Measurements from ENCODE around the gene SLC6A7. TPM values are rescaled to one million over a fixed set of nuclear protein-coding genes. Genes with fewer than 3 reads are reported as not detected.

The SLC6A7 gene
- total RNA-seq, 4 donors from 2014 or later, result not detected

DNA sequence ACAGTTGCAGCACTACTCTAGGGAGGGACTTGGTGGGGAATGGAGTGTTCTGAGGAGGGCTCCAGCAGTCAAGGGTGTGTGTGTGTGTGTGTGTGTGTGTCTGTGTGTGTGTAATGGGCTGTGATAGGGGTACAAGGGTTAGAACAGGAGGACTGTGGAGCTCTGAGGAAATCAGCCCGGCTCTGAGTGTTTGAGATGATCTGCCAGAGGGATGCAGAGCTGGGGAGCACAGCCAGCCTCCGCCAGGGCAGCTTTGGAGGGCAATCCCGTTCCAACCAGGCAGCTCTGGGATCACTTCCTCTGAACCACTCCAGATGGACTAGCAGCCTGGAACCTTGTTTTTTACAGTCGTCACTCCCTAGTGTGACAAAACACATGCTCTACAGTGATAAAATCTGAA lies 3.0 kb upstream of the SLC6A7 start:
- Histone ChIP-seq H3K9me3 (no peaks in the 10 kb centered on the region), H3K27ac (no peak overlapping the region), H3K4me3 (no peak overlapping the region), H3K4me1 (peaks cover 0 to 15% (median 6%) of the 10 kb centered on the region in 3 donors), H3K27me3 (peaks cover 39% of the 10 kb centered on the region), H3K36me3 (no peaks in the 10 kb centered on the region)
- no peak for ATAC-seq
- TF ChIP-seq, protein P1, sequence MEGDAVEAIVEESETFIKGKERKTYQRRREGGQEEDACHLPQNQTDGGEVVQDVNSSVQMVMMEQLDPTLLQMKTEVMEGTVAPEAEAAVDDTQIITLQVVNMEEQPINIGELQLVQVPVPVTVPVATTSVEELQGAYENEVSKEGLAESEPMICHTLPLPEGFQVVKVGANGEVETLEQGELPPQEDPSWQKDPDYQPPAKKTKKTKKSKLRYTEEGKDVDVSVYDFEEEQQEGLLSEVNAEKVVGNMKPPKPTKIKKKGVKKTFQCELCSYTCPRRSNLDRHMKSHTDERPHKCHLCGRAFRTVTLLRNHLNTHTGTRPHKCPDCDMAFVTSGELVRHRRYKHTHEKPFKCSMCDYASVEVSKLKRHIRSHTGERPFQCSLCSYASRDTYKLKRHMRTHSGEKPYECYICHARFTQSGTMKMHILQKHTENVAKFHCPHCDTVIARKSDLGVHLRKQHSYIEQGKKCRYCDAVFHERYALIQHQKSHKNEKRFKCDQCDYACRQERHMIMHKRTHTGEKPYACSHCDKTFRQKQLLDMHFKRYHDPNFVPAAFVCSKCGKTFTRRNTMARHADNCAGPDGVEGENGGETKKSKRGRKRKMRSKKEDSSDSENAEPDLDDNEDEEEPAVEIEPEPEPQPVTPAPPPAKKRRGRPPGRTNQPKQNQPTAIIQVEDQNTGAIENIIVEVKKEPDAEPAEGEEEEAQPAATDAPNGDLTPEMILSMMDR (IDR thresholded peaks at IDR 0.05), result no peak
- TF ChIP-seq POLR2AphosphoS5 (IDR thresholded peaks at IDR 0.05) (no peak), POLR2A (IDR thresholded peaks at IDR 0.05) (no peak), EP300 (IDR thresholded peaks at IDR 0.05) (no peak)
- 56 to 69% methylated on average over 3 to 4 of the region's 4 CpGs for WGBS, 2 donors (ENCODE audit: low coverage in 1 of 2)

DNA sequence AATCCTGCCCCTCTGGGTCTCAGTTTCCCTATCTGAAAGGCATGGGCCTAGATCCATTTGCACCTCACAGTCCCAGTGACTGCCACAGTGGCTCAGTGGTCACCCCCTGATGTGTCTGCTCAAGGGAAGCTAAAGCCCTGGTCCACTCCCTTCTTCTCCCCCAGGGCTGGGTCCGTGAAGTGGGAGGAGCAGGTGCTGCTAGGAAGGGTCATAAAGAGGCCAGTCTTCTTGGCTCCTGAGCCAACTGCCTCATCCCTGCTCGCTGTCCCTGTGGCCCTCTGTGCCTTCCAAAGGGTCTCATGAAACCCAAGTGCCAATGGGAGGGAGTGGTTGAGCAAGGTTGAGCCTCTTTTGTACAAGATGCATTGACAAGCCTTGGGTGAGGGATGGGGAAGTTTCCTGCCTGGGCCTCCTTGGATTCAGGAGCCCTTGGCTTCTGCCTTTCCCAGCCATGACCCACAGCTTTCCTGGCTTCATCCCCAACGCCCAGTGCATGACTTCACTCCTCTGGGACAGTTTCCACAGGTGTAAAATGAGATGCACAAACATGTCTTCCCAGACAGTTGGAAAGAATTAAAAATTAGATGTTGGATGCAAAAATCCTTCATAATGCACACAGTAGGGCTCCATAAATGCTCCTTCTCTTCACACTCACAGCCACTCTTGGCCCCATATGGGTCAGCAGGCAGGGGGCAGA lies 1.6 kb upstream of the SLC6A7 start:
- peaks cover 0 to 8% (median 6%) of the 10 kb centered on the region in 3 donors for H3K4me1 ChIP-seq
- H3K27ac ChIP-seq, result no peak overlapping the region
- ATAC-seq, result no peak
- no peak overlapping the region for H3K4me3 ChIP-seq
- WGBS, 2 donors (ENCODE audit: low coverage in 1 of 2), result 40% methylated on average over 1 of the region's 3 CpGs; no CpG with 5 or more reads in 1 of the 2 donors
- H3K36me3 ChIP-seq, result no peaks in the 10 kb centered on the region
- peaks cover 44% of the 10 kb centered on the region for H3K27me3 ChIP-seq
- no peaks in the 10 kb centered on the region for H3K9me3 ChIP-seq
- TF ChIP-seq, protein P1 (IDR thresholded peaks at IDR 0.05), result no peak
- TF ChIP-seq EP300 (IDR thresholded peaks at IDR 0.05) (no peak), POLR2AphosphoS5 (IDR thresholded peaks at IDR 0.05) (no peak), POLR2A (IDR thresholded peaks at IDR 0.05) (no peak)

GRCh38 chr5:150189326-150189725 lies 536 bp upstream of the SLC6A7 start:
- WGBS, 2 donors (ENCODE audit: low coverage in 1 of 2), result 58 to 75% methylated on average over 2 to 3 of the region's 3 CpGs
- H3K36me3 ChIP-seq, result no peaks in the 10 kb centered on the region

GRCh38 chr5:150190503-150190979 lies 679 bp downstream of the SLC6A7 start:
- TF ChIP-seq, protein P1 (IDR thresholded peaks at IDR 0.05), result no peak
- Histone ChIP-seq H3K4me3 (no peak overlapping the region), H3K4me1 (peaks cover 0 to 8% (median 6%) of the 10 kb centered on the region in 3 donors), H3K27ac (no peak overlapping the region), H3K27me3 (peaks cover 44% of the 10 kb centered on the region), H3K36me3 (no peaks in the 10 kb centered on the region), H3K9me3 (no peaks in the 10 kb centered on the region)
- ATAC-seq, result no peak
- no CpG with 5 or more reads among the region's 16 CpGs for WGBS, 2 donors (ENCODE audit: low coverage in 1 of 2)

More at GRCh38 chr5:150189326-150189725, 536 bp upstream of the SLC6A7 start:
- peaks cover 0 to 8% (median 6%) of the 10 kb centered on the region in 3 donors for H3K4me1 ChIP-seq
- H3K27me3 ChIP-seq, result peaks cover 44% of the 10 kb centered on the region
- no peak for TF ChIP-seq POLR2AphosphoS5 (IDR thresholded peaks at IDR 0.05)
- no peak for TF ChIP-seq POLR2A (IDR thresholded peaks at IDR 0.05)
- TF ChIP-seq, protein P1 (IDR thresholded peaks at IDR 0.05), result no peak
- no peak for TF ChIP-seq EP300 (IDR thresholded peaks at IDR 0.05)
- H3K9me3 ChIP-seq, result no peaks in the 10 kb centered on the region
- no peak overlapping the region for H3K4me3 ChIP-seq
- H3K27ac ChIP-seq, result no peak overlapping the region
- ATAC-seq, result no peak

DNA sequence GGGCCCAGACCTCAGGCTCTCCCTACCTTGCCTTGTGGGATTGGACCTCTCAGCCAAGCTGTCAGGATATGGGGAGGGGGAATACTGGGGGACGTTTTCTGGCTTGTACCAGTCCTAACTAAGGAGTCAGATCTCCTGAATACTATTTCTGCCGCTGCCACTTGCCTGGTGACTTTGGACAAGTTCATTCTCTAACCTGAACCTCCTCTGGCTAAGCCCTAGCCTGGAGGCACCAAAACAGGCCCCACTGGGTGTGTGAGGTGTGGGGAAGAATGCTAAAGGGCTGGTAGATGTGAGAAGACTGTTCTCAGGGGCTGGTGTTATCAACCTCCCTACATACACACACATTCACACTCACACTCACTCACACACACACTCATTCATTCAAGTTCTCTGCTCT lies 1.1 kb downstream of the SLC6A7 start:
- 50% methylated on average over 1 of the region's 2 CpGs; no CpG with 5 or more reads in 1 of the 2 donors for WGBS, 2 donors (ENCODE audit: low coverage in 1 of 2)
- no peak for ATAC-seq

More for the DNA sequence above, 1.1 kb downstream of the SLC6A7 start:
- no peaks in the 10 kb centered on the region for H3K9me3 ChIP-seq
- H3K4me3 ChIP-seq, result no peak overlapping the region
- peaks cover 0 to 8% (median 6%) of the 10 kb centered on the region in 3 donors for H3K4me1 ChIP-seq
- H3K27ac ChIP-seq, result no peak overlapping the region
- no peaks in the 10 kb centered on the region for H3K36me3 ChIP-seq
- H3K27me3 ChIP-seq, result peaks cover 44% of the 10 kb centered on the region
- TF ChIP-seq EP300 (IDR thresholded peaks at IDR 0.05), result no peak
- TF ChIP-seq, protein P1 (IDR thresholded peaks at IDR 0.05), result no peak
- TF ChIP-seq POLR2A (IDR thresholded peaks at IDR 0.05), result no peak
- no peak for TF ChIP-seq POLR2AphosphoS5 (IDR thresholded peaks at IDR 0.05)

All from gastroesophageal sphincter (tissue), 4 donors.